PC-9 (cell line): ENCODE measurements around the gene GRM7. TPM values are rescaled to one million over a fixed set of nuclear protein-coding genes. Genes with fewer than 3 reads are reported as not detected.

Source experiments
- BruUV-seq: library from RNA; stranded (reverse); fragments of 400-500 nt; replicated peaks from 2 replicates; lab custom pipeline; 2021; lab: Mats Ljungman, UMichigan
- CTCF ChIA-PET: fragments of 300-600 bp; sonication (Branson Sonifier 250); formaldehyde crosslinking; loops from one replicate; lab custom pipeline; 2022; ENCODE audit warnings: antibody characterized with exemption; lab: Charles Lee
- POLR2A ChIA-PET: fragments of 300-600 bp; sonication (Branson Sonifier 250); formaldehyde crosslinking; loops from one replicate; lab custom pipeline; 2022; ENCODE audit warnings: antibody characterized with exemption; ENCODE audit not compliant: unreplicated experiment; lab: Charles Lee
- DNase-seq, 2 experiments: peaks; one replicate each; pipeline versions ENCODE4 v3.0.0 to v3.0.0-alpha.2; 2015 to 2022; ENCODE audit warnings: mixed read lengths in 1 of 2
- H2AFZ ChIP-seq: fragments of 200-600 bp; sonication (generic); 2 replicates; pipeline ENCODE4 v1.8.1; 2017; ENCODE audit warnings: antibody characterized with exemption
- H3F3A ChIP-seq: fragments of 200-600 bp; sonication (generic); 2 replicates; pipeline ENCODE4 v1.8.1; 2017; ENCODE audit warnings: antibody characterized with exemption, mild to moderate bottlenecking, low read depth; ENCODE audit not compliant: insufficient read depth
- H3K27ac ChIP-seq: fragments of 200-600 bp; sonication (generic); 2 replicates; pipeline ENCODE4 v1.6.1; 2016; ENCODE audit warnings: mixed run types
- H3K27me3 ChIP-seq: fragments of 200-600 bp; sonication (generic); 2 replicates; pipeline ENCODE4 v1.6.1; 2016; ENCODE audit warnings: low read depth, mixed run types; ENCODE audit not compliant: insufficient read depth
- H3K36me3 ChIP-seq: fragments of 200-600 bp; sonication (generic); 2 replicates; pipeline ENCODE4 v1.6.1; 2016; ENCODE audit warnings: low read depth, mixed run types
- H3K4me1 ChIP-seq: fragments of 200-600 bp; sonication (generic); replicated peaks from 2 replicates; pipeline ENCODE4 v1.6.1; 2016; ENCODE audit warnings: mixed run types; ENCODE audit not compliant: insufficient read depth
- H3K4me2 ChIP-seq: fragments of 200-600 bp; sonication (generic); 2 replicates; pipeline ENCODE4 v1.6.1; 2017; ENCODE audit warnings: mixed run types
- H3K4me3 ChIP-seq: fragments of 200-600 bp; sonication (generic); 2 replicates; pipeline ENCODE4 v1.6.1; 2016; ENCODE audit warnings: mixed run types
- H3K79me2 ChIP-seq: fragments of 200-600 bp; sonication (generic); 2 replicates; pipeline ENCODE4 v1.6.1; 2017; ENCODE audit warnings: low read depth, mixed run types
- H3K9me2 ChIP-seq: fragments of 200-600 bp; sonication (generic); 2 replicates; pipeline ENCODE4 v1.8.1; 2017; ENCODE audit warnings: mild to moderate bottlenecking; ENCODE audit not compliant: insufficient read depth
- H3K9me3 ChIP-seq: fragments of 200-600 bp; sonication (generic); 2 replicates; pipeline ENCODE4 v1.8.1; 2016; ENCODE audit warnings: low read depth; ENCODE audit not compliant: insufficient read depth
- H4K20me1 ChIP-seq: fragments of 200-600 bp; sonication (generic); 2 replicates; pipeline ENCODE4 v1.8.1; 2017; ENCODE audit not compliant: insufficient read depth
- CTCF ChIP-seq: fragments of 200-600 bp; sonication (generic); conservative IDR thresholded peaks from 2 replicates; pipeline ENCODE4 v1.6.1; 2017; ENCODE audit warnings: mixed run types, antibody characterized with exemption, mild to moderate bottlenecking, moderate library complexity
- EZH2 ChIP-seq: fragments of 200-600 bp; sonication (generic); IDR thresholded peaks from 2 replicates; pipeline ENCODE4 v1.8.0; 2017; ENCODE audit warnings: antibody characterized with exemption, low read depth
- intact Hi-C: fragments of 100-400 bp; cut with micrococcal nuclease; formaldehyde crosslinking; loops from one replicate; pipeline ENCODE4 v1.10.0; 2022; ENCODE audit not compliant: unreplicated experiment
- total RNA-seq: library from RNA; stranded (reverse); gene quantifications from 2 replicates; pipeline ENCODE4 v1.2.3, GENCODE V29; 2021

GRM7 gene
- total RNA-seq, 1 experiment from 2014 or later = not detected

GRCh38 chr3:7000501-7000900 is 139.6 kb downstream of the GRM7 start:
- Histone ChIP-seq H3F3A (no peaks in the 10 kb centered on the region), H3K4me2 (no peak overlapping the region), H3K79me2 (no peaks in the 10 kb centered on the region), H3K4me1 (no peaks in the 10 kb centered on the region), H3K36me3 (no peaks in the 10 kb centered on the region), H3K27ac (no peak overlapping the region), H4K20me1 (0 out of 2 replicates have a peak, but pooled peaks cover 3% of the 10 kb centered on the region), H3K9me2 (no peaks in the 10 kb centered on the region; the same call in 1 of the 2 replicates), H2AFZ (no peak overlapping the region), H3K4me3 (no peak overlapping the region), H3K9me3 (no peaks in the 10 kb centered on the region), H3K27me3 (no peaks in the 10 kb centered on the region)
- CTCF ChIA-PET = no interaction called here
- no peak for TF ChIP-seq CTCF
- no peak for TF ChIP-seq EZH2
- intact Hi-C loops = no loop called here
- DNase-seq = no peak
- no TSS peak for BruUV-seq
- POLR2A ChIA-PET = no interaction called here

- DNase-seq = no peak
- H3K9me2 ChIP-seq = no peaks in the 10 kb centered on the region; the same call in 1 of the 2 replicates
- intact Hi-C loops = no loop called here
- no peak overlapping the region for H3K4me2 ChIP-seq
- POLR2A ChIA-PET = no interaction called here
- H3K79me2 ChIP-seq = no peaks in the 10 kb centered on the region
- CTCF ChIA-PET = no interaction called here
- H3K36me3 ChIP-seq = no peaks in the 10 kb centered on the region
- TF ChIP-seq CTCF (no peak), EZH2 (no peak)
- no peaks in the 10 kb centered on the region for H3K4me1 ChIP-seq
- no peak overlapping the region for H3K27ac ChIP-seq
- H4K20me1 ChIP-seq = 0 out of 2 replicates have a peak, but pooled peaks cover 3% of the 10 kb centered on the region
- no peaks in the 10 kb centered on the region for H3K27me3 ChIP-seq
- no peaks in the 10 kb centered on the region for H3F3A ChIP-seq
- no peaks in the 10 kb centered on the region for H3K9me3 ChIP-seq
- no TSS peak for BruUV-seq
- H2AFZ ChIP-seq = no peak overlapping the region
- no peak overlapping the region for H3K4me3 ChIP-seq
Observed at GRCh38 chr3:7001370-7001769, 140.5 kb downstream of the GRM7 start.

GRCh38 chr3:7015683-7016440 is 154.9 kb downstream of the GRM7 start:
- CTCF ChIA-PET = no interaction called here
- Histone ChIP-seq H3F3A (no peaks in the 10 kb centered on the region), H3K4me1 (no peaks in the 10 kb centered on the region), H4K20me1 (no peaks in the 10 kb centered on the region), H3K36me3 (no peaks in the 10 kb centered on the region), H2AFZ (no peak overlapping the region), H3K9me2 (no peaks in the 10 kb centered on the region), H3K27ac (no peak overlapping the region), H3K79me2 (no peaks in the 10 kb centered on the region), H3K4me3 (no peak overlapping the region), H3K4me2 (no peak overlapping the region), H3K9me3 (no peaks in the 10 kb centered on the region), H3K27me3 (peaks cover 8% of the 10 kb centered on the region; the same call in 1 of the 2 replicates)
- intact Hi-C loops = no loop called here
- no peak for TF ChIP-seq EZH2
- TF ChIP-seq CTCF = no peak
- BruUV-seq = no TSS peak
- POLR2A ChIA-PET = no interaction called here
- DNase-seq = no peak
